K562 (cell line): ENCODE results near the gene AGO4.

Source experiments
- ZBTB8A ChIP-seq: fragments of 450-650 bp; IDR thresholded peaks from 2 replicates; pipeline ENCODE4 v1.6.1; 2018; ENCODE audit warnings: mild to moderate bottlenecking, moderate library complexity; ENCODE audit not compliant: partially characterized antibody
- ZNF24 ChIP-seq: fragments of 450-650 bp; IDR thresholded peaks from 2 replicates; pipeline ENCODE4 v1.6.1; 2016
- ZNF707 ChIP-seq: fragments of 250-450 bp; sonication (Bioruptor Pico); conservative IDR thresholded peaks from 2 replicates; pipeline ENCODE4 v1.8.0; 2022; ENCODE audit warnings: inconsistent platforms, mild to moderate bottlenecking, moderate library complexity
- TF ChIP-seq, protein P1 (sequence below): fragments of 450-650 bp; formaldehyde crosslinking; IDR thresholded peaks from 2 replicates; pipeline ENCODE4 v1.4.0; 2022; ENCODE audit warnings: mild to moderate bottlenecking, moderate library complexity
- TF ChIP-seq, protein P2 (sequence below), 3 experiments: IDR thresholded peaks in 2 of 3; conservative IDR thresholded peaks in 1 of 3; 2 replicates each; pipeline ENCODE4 v1.5.1; 2011 to 2012; ENCODE audit warnings: low read length in 3 of 3, mild to moderate bottlenecking in 3 of 3, control low read depth in 2 of 3, improper control_type of control experiment in 1 of 3, inconsistent platforms in 1 of 3, low read depth in 1 of 3, mixed read lengths in 1 of 3, moderate library complexity in 1 of 3; ENCODE audit not compliant: insufficient read depth in 2 of 3

DNA sequence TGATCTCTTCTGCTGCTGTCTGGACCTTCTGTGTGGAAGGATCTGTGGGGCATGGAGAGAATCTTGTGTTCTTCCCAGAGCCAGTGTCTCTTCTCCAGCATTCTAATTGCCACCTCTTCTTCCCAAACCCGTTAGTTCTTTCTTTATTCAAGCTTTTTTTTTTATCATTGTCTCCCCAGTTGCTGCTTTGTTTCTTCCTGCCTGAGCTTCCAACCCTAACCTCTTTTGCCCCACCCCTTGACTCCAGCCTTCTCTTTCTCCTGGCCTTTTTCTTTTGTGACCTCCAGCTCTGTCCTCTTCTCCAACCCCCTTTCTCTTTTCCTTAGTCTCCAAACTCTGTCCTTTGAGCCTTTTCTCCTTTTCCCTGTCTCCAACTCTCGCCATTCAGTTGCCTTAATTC, 79.7 kb downstream of the AGO4 start:
- TF ChIP-seq ZNF707 = no peak
- no peak for TF ChIP-seq ZBTB8A
- TF ChIP-seq, protein P1, sequence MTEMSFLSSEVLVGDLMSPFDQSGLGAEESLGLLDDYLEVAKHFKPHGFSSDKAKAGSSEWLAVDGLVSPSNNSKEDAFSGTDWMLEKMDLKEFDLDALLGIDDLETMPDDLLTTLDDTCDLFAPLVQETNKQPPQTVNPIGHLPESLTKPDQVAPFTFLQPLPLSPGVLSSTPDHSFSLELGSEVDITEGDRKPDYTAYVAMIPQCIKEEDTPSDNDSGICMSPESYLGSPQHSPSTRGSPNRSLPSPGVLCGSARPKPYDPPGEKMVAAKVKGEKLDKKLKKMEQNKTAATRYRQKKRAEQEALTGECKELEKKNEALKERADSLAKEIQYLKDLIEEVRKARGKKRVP = no peak
- TF ChIP-seq ZNF24 = no peak
- TF ChIP-seq, protein P2, sequence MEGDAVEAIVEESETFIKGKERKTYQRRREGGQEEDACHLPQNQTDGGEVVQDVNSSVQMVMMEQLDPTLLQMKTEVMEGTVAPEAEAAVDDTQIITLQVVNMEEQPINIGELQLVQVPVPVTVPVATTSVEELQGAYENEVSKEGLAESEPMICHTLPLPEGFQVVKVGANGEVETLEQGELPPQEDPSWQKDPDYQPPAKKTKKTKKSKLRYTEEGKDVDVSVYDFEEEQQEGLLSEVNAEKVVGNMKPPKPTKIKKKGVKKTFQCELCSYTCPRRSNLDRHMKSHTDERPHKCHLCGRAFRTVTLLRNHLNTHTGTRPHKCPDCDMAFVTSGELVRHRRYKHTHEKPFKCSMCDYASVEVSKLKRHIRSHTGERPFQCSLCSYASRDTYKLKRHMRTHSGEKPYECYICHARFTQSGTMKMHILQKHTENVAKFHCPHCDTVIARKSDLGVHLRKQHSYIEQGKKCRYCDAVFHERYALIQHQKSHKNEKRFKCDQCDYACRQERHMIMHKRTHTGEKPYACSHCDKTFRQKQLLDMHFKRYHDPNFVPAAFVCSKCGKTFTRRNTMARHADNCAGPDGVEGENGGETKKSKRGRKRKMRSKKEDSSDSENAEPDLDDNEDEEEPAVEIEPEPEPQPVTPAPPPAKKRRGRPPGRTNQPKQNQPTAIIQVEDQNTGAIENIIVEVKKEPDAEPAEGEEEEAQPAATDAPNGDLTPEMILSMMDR (IDR thresholded peaks at IDR 0.05 in 2 of 3, conservative IDR thresholded peaks at IDR 0.05 in 1 of 3; ENCODE audit: insufficient read depth in 2 of 3, low read depth in 1 of 3, low read length in 3 of 3) = no peak
